NCI-H748 (cell line): ENCODE measurements around the gene DIP2B.
"Not testable (repeated sequence)": the region's sequence is repeated elsewhere in the genome, so short reads cannot be mapped to it uniquely, and the experiment has no call there.

Experiments
- DNase-seq: peaks from one replicate; lab custom pipeline; 2025; ENCODE audit not compliant: unreplicated experiment; lab: John Stamatoyannopoulos, UW

The DIP2B gene

GRCh38 chr12:50550530-50551223 is 45.9 kb downstream of the DIP2B start:
- DNase-seq, result no peak

GRCh38 chr12:50551866-50552265 is 47.1 kb downstream of the DIP2B start:
- no peak for DNase-seq

- DNase-seq, result no peak
Measured at GRCh38 chr12:50554651-50555050, 49.9 kb downstream of the DIP2B start.

- no peak for DNase-seq
Measured at GRCh38 chr12:50555471-50555885, 50.7 kb downstream of the DIP2B start.

- DNase-seq, result no peak
Measured at GRCh38 chr12:50556273-50556672, 51.5 kb downstream of the DIP2B start.

- not testable (repeated sequence) for DNase-seq
Measured at GRCh38 chr12:50556796-50557195, 52.0 kb downstream of the DIP2B start.

GRCh38 chr12:50557421-50557820 is 52.6 kb downstream of the DIP2B start:
- no peak for DNase-seq

GRCh38 chr12:50558970-50559369 is 54.2 kb downstream of the DIP2B start:
- no peak for DNase-seq

GRCh38 chr12:50562520-50563433 is 58.0 kb downstream of the DIP2B start:
- DNase-seq, result no peak

GRCh38 chr12:50563434-50563787 is 58.6 kb downstream of the DIP2B start:
- DNase-seq, result no peak

- no peak for DNase-seq
Measured at GRCh38 chr12:50564237-50564947, 59.6 kb downstream of the DIP2B start.

- DNase-seq, result no peak
Measured at GRCh38 chr12:50564948-50565297, 60.1 kb downstream of the DIP2B start.

- DNase-seq, result no peak
Measured at GRCh38 chr12:50566066-50566465, 61.3 kb downstream of the DIP2B start.

GRCh38 chr12:50567926-50568325 is 63.1 kb downstream of the DIP2B start:
- DNase-seq, result no peak

GRCh38 chr12:50568338-50569091 is 63.7 kb downstream of the DIP2B start:
- no peak for DNase-seq

- DNase-seq, result no peak
Measured at GRCh38 chr12:50569321-50569720, 64.5 kb downstream of the DIP2B start.

GRCh38 chr12:50569876-50570275 is 65.1 kb downstream of the DIP2B start:
- DNase-seq, result no peak

GRCh38 chr12:50571786-50572185 is 67.0 kb downstream of the DIP2B start:
- no peak for DNase-seq

- DNase-seq, result no peak
Measured at GRCh38 chr12:50572287-50572686, 67.5 kb downstream of the DIP2B start.

GRCh38 chr12:50572760-50573159 is 68.0 kb downstream of the DIP2B start:
- no peak for DNase-seq

- DNase-seq, result no peak
Measured at GRCh38 chr12:50573271-50573670, 68.5 kb downstream of the DIP2B start.
